ENCODE results near the gene SPTBN1. TPM values are rescaled to one million over a fixed set of nuclear protein-coding genes. Genes with fewer than 3 reads are reported as not detected.

SPTBN1 gene
- total RNA-seq, 1 donor from 2014 or later = 83.2 TPM

DNA sequence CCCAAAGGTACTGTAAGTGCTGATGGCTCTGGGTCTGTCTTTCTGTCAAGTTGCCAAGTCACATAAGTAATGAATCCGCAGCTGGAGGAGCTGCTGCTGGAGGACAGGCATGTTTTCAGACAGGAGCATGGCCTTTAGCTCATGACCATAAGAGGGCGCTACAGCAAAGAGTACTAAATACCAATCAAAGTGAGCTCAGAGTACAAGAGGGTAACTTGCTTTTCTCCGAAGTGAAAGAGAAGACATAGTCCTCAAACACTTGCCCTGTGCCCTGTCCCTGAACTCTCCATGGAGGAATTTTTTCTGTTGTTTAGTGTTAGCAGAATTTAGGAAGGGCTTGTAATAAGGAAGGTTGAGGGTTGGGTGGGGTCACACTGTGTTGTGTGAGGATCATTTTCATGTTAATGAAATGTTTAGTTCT lies 209.3 kb downstream of the SPTBN1 start:
- no peak for DNase-seq
- H3K4me1 Mint-ChIP-seq = no peaks in the 10 kb centered on the region

DNA sequence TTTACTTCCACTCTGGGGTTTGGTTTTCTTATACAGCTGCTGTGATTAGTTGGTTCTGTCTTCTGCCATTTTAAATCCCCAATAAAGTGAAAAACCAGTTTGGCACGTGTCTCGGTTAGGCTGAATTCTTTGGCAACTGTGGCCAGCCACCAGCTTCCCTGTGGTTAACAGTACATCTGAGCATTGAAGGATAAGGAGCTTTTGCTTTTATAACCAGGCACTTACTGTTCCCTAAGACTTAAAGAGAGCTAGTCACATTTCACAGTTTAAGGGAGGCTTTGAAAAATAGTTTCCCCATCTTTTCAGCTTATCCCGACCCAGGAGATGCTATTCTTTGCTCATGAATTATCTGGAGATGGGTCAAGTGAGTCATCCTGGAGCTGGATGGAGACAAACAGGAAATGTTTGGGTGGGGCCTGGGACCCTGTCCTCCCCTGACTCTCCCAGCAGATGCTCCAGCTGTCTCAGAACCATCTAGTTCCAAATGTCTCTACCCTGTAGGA lies 210.1 kb downstream of the SPTBN1 start:
- DNase-seq (no peak), ATAC-seq (ENCODE audit: low read depth) (no peak)
- Mint-ChIP-seq H3K4me3 (no peak overlapping the region), H3K27me3 (no peaks in the 10 kb centered on the region), H3K4me1 (no peaks in the 10 kb centered on the region), H3K36me3 (ENCODE audit: low read depth) (peaks cover 97% of the 10 kb centered on the region), H3K27ac (no peak overlapping the region), H3K9me3 (no peaks in the 10 kb centered on the region)
- CTCF ChIA-PET = interaction anchor here (0.9 to 5.2 kb wide), 13 partner anchors 10 to 559 kb away, joined by 3 to 109 read pairs (median 7); no protein-coding TSS in a partner anchor
- TF ChIP-seq, protein P1, sequence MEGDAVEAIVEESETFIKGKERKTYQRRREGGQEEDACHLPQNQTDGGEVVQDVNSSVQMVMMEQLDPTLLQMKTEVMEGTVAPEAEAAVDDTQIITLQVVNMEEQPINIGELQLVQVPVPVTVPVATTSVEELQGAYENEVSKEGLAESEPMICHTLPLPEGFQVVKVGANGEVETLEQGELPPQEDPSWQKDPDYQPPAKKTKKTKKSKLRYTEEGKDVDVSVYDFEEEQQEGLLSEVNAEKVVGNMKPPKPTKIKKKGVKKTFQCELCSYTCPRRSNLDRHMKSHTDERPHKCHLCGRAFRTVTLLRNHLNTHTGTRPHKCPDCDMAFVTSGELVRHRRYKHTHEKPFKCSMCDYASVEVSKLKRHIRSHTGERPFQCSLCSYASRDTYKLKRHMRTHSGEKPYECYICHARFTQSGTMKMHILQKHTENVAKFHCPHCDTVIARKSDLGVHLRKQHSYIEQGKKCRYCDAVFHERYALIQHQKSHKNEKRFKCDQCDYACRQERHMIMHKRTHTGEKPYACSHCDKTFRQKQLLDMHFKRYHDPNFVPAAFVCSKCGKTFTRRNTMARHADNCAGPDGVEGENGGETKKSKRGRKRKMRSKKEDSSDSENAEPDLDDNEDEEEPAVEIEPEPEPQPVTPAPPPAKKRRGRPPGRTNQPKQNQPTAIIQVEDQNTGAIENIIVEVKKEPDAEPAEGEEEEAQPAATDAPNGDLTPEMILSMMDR (IDR thresholded peaks at IDR 0.05) = no peak
- POLR2A ChIA-PET = no interaction called here
- intact Hi-C loops (cut with micrococcal nuclease) = loop anchor here (10.0 kb wide), 1 partner anchor 349 kb away; no protein-coding TSS in a partner anchor

More for the DNA sequence above, 209.3 kb downstream of the SPTBN1 start:
- Mint-ChIP-seq H3K36me3 (ENCODE audit: low read depth) (peaks cover 96% of the 10 kb centered on the region), H3K27me3 (no peaks in the 10 kb centered on the region), H3K27ac (no peak overlapping the region), H3K9me3 (no peaks in the 10 kb centered on the region), H3K4me3 (no peak overlapping the region)
- intact Hi-C loops (cut with micrococcal nuclease) = loop anchor here (1.0 to 10.0 kb wide), 5 partner anchors 39 to 509 kb away; no protein-coding TSS in a partner anchor
- POLR2A ChIA-PET = interaction anchor here (0.6 to 1.3 kb wide), 2 partner anchors 107 to 173 kb away, joined by 3 read pairs; no protein-coding TSS in a partner anchor
- CTCF ChIA-PET = interaction anchor here (0.6 to 5.2 kb wide), 23 partner anchors 9 to 766 kb away, joined by 3 to 109 read pairs (median 4); no protein-coding TSS in a partner anchor
- peak; percentile 52 for ATAC-seq (ENCODE audit: low read depth)
- TF ChIP-seq, protein P1 (IDR thresholded peaks at IDR 0.05) = no peak

DNA sequence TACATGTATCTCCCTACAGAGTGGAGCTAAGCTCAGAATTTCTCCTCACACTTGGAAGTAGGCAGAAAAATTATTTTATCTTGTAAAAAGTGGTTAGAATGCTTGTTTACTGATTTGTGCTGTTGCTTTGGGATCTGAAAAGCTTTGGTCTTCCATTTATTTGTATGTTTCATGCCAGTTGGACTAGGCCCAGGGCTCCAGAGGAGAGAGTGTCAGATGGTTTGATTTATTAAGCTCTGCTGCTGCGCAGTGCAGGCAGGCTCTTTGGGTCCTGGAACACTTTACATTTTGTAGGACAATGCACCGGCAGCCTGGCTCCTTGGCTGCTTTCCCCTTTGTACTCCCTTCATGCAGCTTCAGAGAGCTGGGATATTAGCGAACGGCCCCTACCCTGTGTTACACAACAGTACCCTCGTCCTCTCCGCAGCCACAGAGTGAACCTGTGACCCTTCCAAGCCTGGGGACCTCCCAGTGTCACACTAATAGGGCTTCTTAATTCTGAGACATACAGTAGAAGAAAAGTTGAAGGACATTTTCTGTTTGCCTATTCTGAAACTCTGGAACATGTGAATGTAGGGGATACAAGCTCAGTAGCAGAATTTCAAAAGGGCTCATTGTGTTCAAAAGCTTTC lies 210.6 kb downstream of the SPTBN1 start:
- H3K9me3 Mint-ChIP-seq = no peaks in the 10 kb centered on the region
- no peak for DNase-seq
- ChIA-PET CTCF (interaction anchor here (0.9 to 5.2 kb wide), 11 partner anchors 10 to 559 kb away, joined by 3 to 109 read pairs (median 14); no protein-coding TSS in a partner anchor), POLR2A (no interaction called here)
- H3K27me3 Mint-ChIP-seq = no peaks in the 10 kb centered on the region
- no peak for ATAC-seq (ENCODE audit: low read depth)
- peaks cover 92% of the 10 kb centered on the region for H3K36me3 Mint-ChIP-seq (ENCODE audit: low read depth)
- no peak overlapping the region for H3K27ac Mint-ChIP-seq
- peaks cover under 1% of the 10 kb centered on the region for H3K4me1 Mint-ChIP-seq
- intact Hi-C loops (cut with micrococcal nuclease) = loop anchor here (10.0 kb wide), 1 partner anchor 348 kb away; no protein-coding TSS in a partner anchor
- H3K4me3 Mint-ChIP-seq = no peak overlapping the region
- TF ChIP-seq, protein P1 (IDR thresholded peaks at IDR 0.05) = no peak

DNA sequence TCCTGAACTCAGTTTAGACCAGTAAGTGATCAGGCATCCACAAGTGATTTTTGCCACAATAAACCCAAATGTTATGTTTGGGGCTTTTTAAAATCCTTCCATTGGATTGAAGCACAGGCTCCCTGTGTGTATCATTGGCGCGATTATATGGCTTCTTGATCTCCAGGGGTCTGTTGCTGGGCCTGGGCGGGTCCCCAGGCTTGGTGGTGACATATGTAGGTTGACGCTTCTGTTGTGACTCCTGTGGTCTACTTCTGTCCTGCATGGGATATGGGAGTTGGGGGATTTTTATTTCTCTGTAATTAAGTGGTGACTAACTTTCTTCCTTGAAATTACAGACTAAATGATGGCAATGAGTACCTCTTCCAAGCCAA lies 211.1 kb downstream of the SPTBN1 start:
- DNase-seq = no peak
- TF ChIP-seq, protein P1 (IDR thresholded peaks at IDR 0.05) = no peak
- ChIA-PET CTCF (interaction anchor here (0.9 to 5.2 kb wide), 7 partner anchors 9 to 507 kb away, joined by 3 to 109 read pairs (median 21); no protein-coding TSS in a partner anchor), POLR2A (no interaction called here)
- no peak for ATAC-seq (ENCODE audit: low read depth)
- peak overlapping the region; percentile 20 for H3K27ac Mint-ChIP-seq
- no peak overlapping the region for H3K4me3 Mint-ChIP-seq
- intact Hi-C loops (cut with micrococcal nuclease) = loop anchor here (10.0 kb wide), 1 partner anchor 348 kb away; no protein-coding TSS in a partner anchor
- no peaks in the 10 kb centered on the region for H3K27me3 Mint-ChIP-seq
- no peaks in the 10 kb centered on the region for H3K9me3 Mint-ChIP-seq
- H3K36me3 Mint-ChIP-seq (ENCODE audit: low read depth) = peaks cover 87% of the 10 kb centered on the region
- H3K4me1 Mint-ChIP-seq = peaks cover 3% of the 10 kb centered on the region
